RWPE2 (cell line): Measurements from ENCODE around the gene SOX11.

ENCODE experiments used
- ATAC-seq: fragments of 200-7000 bp; cut with Tn5 transposase; 3 replicates; pipeline ENCODE4 v1.9.1; 2021; ENCODE audit warnings: low read depth
- DNase-seq: peaks from one replicate; pipeline ENCODE4 v3.0.0-alpha.2; 2020; ENCODE audit warnings: low spot score
- H3K27ac ChIP-seq: fragments of 450-650 bp; 2 replicates; pipeline ENCODE4 v1.5.1; 2017; ENCODE audit warnings: mild to moderate bottlenecking; ENCODE audit not compliant: poor library complexity, severe bottlenecking
- H3K27me3 ChIP-seq: fragments of 250-450 bp; sonication (Bioruptor Pico); 2 replicates; pipeline ENCODE4 v1.5.1; 2021; ENCODE audit warnings: mild to moderate bottlenecking, moderate library complexity; ENCODE audit not compliant: insufficient read depth, poor library complexity, severe bottlenecking
- H3K36me3 ChIP-seq: fragments of 250-450 bp; sonication (Bioruptor Pico); 2 replicates; pipeline ENCODE4 v1.5.1; 2020; ENCODE audit warnings: low read depth, mild to moderate bottlenecking, moderate library complexity
- H3K4me1 ChIP-seq: fragments of 250-450 bp; sonication (Bioruptor Pico); 2 replicates; pipeline ENCODE4 v1.5.1; 2021; ENCODE audit warnings: mild to moderate bottlenecking, moderate library complexity; ENCODE audit not compliant: insufficient read depth, poor library complexity, severe bottlenecking
- H3K4me3 ChIP-seq: fragments of 250-450 bp; sonication (Bioruptor Pico); 2 replicates; pipeline ENCODE4 v1.5.1; 2021; ENCODE audit warnings: mild to moderate bottlenecking, moderate library complexity; ENCODE audit not compliant: severe bottlenecking
- H3K9me3 ChIP-seq: fragments of 250-450 bp; sonication (Bioruptor Pico); 2 replicates; pipeline ENCODE4 v1.5.1; 2021; ENCODE audit warnings: mild to moderate bottlenecking, moderate library complexity; ENCODE audit not compliant: severe bottlenecking
- CTCF ChIP-seq: fragments of 450-650 bp; IDR thresholded peaks from one replicate; pipeline ENCODE4 v1.5.1; 2017; ENCODE audit warnings: mild to moderate bottlenecking, moderate library complexity; ENCODE audit not compliant: poor library complexity, severe bottlenecking

The SOX11 gene

GRCh38 chr2:5697562-5697961, 5.4 kb downstream of the SOX11 start:
- no peak for TF ChIP-seq CTCF
- Histone ChIP-seq H3K9me3 (peaks cover 3% of the 10 kb centered on the region), H3K4me3 (no peak overlapping the region), H3K36me3 (no peaks in the 10 kb centered on the region), H3K27ac (no peak overlapping the region), H3K27me3 (peaks cover 67% of the 10 kb centered on the region), H3K4me1 (no peaks in the 10 kb centered on the region)
- ATAC-seq = no peak
- no peak for DNase-seq

- DNase-seq = no peak
- no peak for TF ChIP-seq CTCF
- no peak overlapping the region for H3K4me3 ChIP-seq
- no peak for ATAC-seq
- H3K27me3 ChIP-seq = peaks cover 64% of the 10 kb centered on the region
- peaks cover 3% of the 10 kb centered on the region for H3K9me3 ChIP-seq
- no peak overlapping the region for H3K27ac ChIP-seq
- no peaks in the 10 kb centered on the region for H3K36me3 ChIP-seq
- no peaks in the 10 kb centered on the region for H3K4me1 ChIP-seq
These were observed 6.0 kb downstream of the SOX11 start for GRCh38 chr2:5698134-5698533.

- DNase-seq (no peak), ATAC-seq (no peak)
- TF ChIP-seq CTCF = no peak
- no peak overlapping the region for H3K27ac ChIP-seq
- peaks cover 3% of the 10 kb centered on the region for H3K9me3 ChIP-seq
- H3K4me1 ChIP-seq = no peaks in the 10 kb centered on the region
- H3K4me3 ChIP-seq = no peak overlapping the region
- peaks cover 61% of the 10 kb centered on the region for H3K27me3 ChIP-seq
- no peaks in the 10 kb centered on the region for H3K36me3 ChIP-seq
These were observed 7.8 kb downstream of the SOX11 start for GRCh38 chr2:5699963-5700362.

GRCh38 chr2:5700551-5700950, 8.4 kb downstream of the SOX11 start:
- H3K9me3 ChIP-seq = peaks cover 3% of the 10 kb centered on the region
- no peaks in the 10 kb centered on the region for H3K36me3 ChIP-seq
- no peak for DNase-seq
- H3K4me1 ChIP-seq = no peaks in the 10 kb centered on the region
- H3K4me3 ChIP-seq = no peak overlapping the region
- no peak for ATAC-seq
- TF ChIP-seq CTCF = no peak
- H3K27ac ChIP-seq = no peak overlapping the region
- peaks cover 56% of the 10 kb centered on the region for H3K27me3 ChIP-seq

GRCh38 chr2:5701266-5701665, 9.1 kb downstream of the SOX11 start:
- DNase-seq = no peak
- no peak for ATAC-seq
- H3K36me3 ChIP-seq = no peaks in the 10 kb centered on the region
- no peak for TF ChIP-seq CTCF
- H3K27me3 ChIP-seq = peaks cover 49% of the 10 kb centered on the region
- no peak overlapping the region for H3K27ac ChIP-seq
- H3K9me3 ChIP-seq = peaks cover 3% of the 10 kb centered on the region
- no peaks in the 10 kb centered on the region for H3K4me1 ChIP-seq
- no peak overlapping the region for H3K4me3 ChIP-seq
